PC-9 (cell line): Measurements from ENCODE around the gene FANCL.
"Not testable (repeated sequence)": the region's sequence is repeated elsewhere in the genome, so short reads cannot be mapped to it uniquely, and the experiment has no call there.

Source experiments
- EZH2 ChIP-seq: fragments of 200-600 bp; sonication (generic); IDR thresholded peaks from 2 replicates; pipeline ENCODE4 v1.8.0; 2017; ENCODE audit warnings: antibody characterized with exemption, low read depth
- TF ChIP-seq, protein P1 (sequence below): fragments of 200-600 bp; sonication (generic); conservative IDR thresholded peaks from 2 replicates; pipeline ENCODE4 v1.6.1; 2017; ENCODE audit warnings: mixed run types, antibody characterized with exemption, mild to moderate bottlenecking, moderate library complexity

GRCh38 chr2:58258456-58258855 lies 17.3 kb upstream of the FANCL start:
- TF ChIP-seq, protein P1, sequence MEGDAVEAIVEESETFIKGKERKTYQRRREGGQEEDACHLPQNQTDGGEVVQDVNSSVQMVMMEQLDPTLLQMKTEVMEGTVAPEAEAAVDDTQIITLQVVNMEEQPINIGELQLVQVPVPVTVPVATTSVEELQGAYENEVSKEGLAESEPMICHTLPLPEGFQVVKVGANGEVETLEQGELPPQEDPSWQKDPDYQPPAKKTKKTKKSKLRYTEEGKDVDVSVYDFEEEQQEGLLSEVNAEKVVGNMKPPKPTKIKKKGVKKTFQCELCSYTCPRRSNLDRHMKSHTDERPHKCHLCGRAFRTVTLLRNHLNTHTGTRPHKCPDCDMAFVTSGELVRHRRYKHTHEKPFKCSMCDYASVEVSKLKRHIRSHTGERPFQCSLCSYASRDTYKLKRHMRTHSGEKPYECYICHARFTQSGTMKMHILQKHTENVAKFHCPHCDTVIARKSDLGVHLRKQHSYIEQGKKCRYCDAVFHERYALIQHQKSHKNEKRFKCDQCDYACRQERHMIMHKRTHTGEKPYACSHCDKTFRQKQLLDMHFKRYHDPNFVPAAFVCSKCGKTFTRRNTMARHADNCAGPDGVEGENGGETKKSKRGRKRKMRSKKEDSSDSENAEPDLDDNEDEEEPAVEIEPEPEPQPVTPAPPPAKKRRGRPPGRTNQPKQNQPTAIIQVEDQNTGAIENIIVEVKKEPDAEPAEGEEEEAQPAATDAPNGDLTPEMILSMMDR = not testable (repeated sequence)
- TF ChIP-seq EZH2 = not testable (repeated sequence)
